Measurements from ENCODE around the gene LAMTOR5.

GRCh38 chr1:110452330-110452729 is 44.8 kb upstream of the LAMTOR5 start:
- TF ChIP-seq CTCF (IDR thresholded peaks at IDR 0.05; ENCODE audit: low read depth, low read length, poor library complexity, severe bottlenecking) (no peak), EZH2phosphoT487 (IDR thresholded peaks at IDR 0.05; ENCODE audit: borderline replicate concordance, low read length) (no peak)

Measured in DOHH2 (cell line).